Measurements from ENCODE around the gene EXOSC10.

DNA sequence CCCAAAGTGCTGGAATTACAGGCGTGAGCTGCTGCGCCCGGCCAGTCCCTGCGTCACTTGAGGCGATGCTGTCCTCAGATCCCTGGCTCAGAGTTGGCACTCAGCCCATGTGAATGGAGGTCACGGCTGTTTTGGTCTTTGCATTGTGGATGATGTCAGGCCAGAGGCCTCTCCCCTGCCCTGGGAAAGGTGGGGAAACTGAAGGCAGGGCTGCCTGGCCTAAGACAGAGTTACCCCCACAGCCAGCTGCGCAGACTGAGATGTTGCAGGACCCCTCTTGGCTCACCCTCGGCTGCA, 53.5 kb downstream of the EXOSC10 start:
- no peak for TF ChIP-seq TARDBP (IDR thresholded peaks at IDR 0.05)
- TF ChIP-seq NFRKB (IDR thresholded peaks at IDR 0.05): no peak
- TF ChIP-seq FOXM1 (IDR thresholded peaks at IDR 0.05; ENCODE audit: borderline replicate concordance): no peak
- no peak for TF ChIP-seq SP1 (IDR thresholded peaks at IDR 0.05)
- no peak for TF ChIP-seq PKNOX1 (IDR thresholded peaks at IDR 0.05)
- TF ChIP-seq SUZ12 (IDR thresholded peaks at IDR 0.05): no peak
- TF ChIP-seq ELF4 (IDR thresholded peaks at IDR 0.05): no peak
- TF ChIP-seq HDGF (IDR thresholded peaks at IDR 0.05; ENCODE audit: borderline replicate concordance): no peak
- TF ChIP-seq L3MBTL2 (conservative IDR thresholded peaks at IDR 0.05): no peak

Measured in HEK293T (cell line).